ENCODE measurements around the gene NDUFS3.
A peak's percentile ranks its signal among the peaks of the same experiment; 100 is the strongest.
"Not testable (repeated sequence)": the region's sequence is repeated elsewhere in the genome, so short reads cannot be mapped to it uniquely, and the experiment has no call there.

The NDUFS3 gene

GRCh38 chr11:47560426-47560825, 18.4 kb upstream of the NDUFS3 start:
- no peak for DNase-seq (ENCODE audit: low read depth in 2 of 2)

- not testable (repeated sequence) for DNase-seq (ENCODE audit: low read depth in 2 of 2)
Measured at GRCh38 chr11:47562393-47562792, 16.5 kb upstream of the NDUFS3 start.

- DNase-seq (ENCODE audit: low read depth in 2 of 2) = not testable (repeated sequence)
Measured at GRCh38 chr11:47564366-47564765, 14.5 kb upstream of the NDUFS3 start.

DNA sequence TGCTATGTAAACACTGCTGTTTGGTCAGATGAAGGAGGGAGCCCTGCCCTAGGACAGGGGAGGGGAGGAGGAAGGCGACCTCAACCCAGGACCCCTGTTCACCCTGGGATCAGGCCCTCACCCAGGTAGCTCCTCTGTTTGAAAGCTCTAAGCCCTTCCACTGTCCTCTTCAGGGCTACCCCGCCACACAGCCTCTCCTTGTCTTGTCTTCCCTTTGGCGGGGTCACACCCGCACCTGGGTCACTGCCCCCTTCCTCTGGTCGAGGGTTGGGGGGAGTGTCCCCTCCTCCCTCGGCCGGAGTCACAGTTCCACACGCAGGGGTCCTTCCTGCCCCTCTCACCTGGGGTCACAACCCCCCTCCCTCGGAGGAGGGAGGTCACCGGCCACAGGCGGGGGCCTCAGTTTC, 13.9 kb upstream of the NDUFS3 start:
- no peak for DNase-seq (ENCODE audit: low read depth in 2 of 2)

DNA sequence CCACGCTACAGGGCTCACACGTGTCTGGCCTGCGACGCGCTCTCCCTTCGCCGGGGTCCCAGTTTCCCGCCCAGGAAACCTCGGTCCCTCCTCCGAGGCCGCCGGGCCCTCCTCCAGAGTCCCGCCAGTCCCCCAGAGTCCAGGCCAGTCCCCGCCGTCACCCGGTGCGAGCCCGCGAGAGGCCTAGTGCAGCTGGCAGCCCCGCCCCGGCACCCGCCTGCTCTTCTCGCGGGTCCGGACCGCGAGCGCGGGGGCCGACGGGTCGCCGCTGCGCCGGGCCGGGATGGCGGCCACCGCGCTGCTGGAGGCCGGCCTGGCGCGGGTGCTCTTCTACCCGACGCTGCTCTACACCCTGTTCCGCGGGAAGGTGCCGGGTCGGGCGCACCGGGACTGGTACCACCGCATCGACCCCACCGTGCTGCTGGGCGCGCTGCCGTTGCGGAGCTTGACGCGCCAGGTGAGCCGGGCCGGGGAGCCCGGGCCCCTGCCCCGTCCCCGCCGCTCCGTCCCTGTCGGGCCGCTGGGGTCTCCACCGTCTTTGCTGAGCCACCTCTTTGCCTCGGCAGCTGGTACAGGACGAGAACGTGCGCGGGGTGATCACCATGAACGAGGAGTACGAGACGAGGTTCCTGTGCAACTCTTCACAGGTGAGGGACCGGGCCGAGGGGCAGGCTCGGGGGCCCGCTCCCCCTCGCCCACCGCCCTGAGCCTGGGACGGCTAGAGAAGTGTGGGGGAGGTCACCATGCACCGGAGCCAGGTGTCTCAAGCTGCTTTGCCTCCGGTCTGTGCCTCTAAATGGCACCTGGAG, 13.3 kb upstream of the NDUFS3 start, which contains the start of gene PTPMT1:
PTPMT1 (plus strand) TSS at position 260 of the 809 bp plus-strand sequence; CDS start at position 284, 24 bp downstream.
- peak in 1 of 2 donors; percentile 59 for DNase-seq (ENCODE audit: low read depth in 2 of 2)

GRCh38 chr11:47566149-47566698, 12.7 kb upstream of the NDUFS3 start:
- DNase-seq (ENCODE audit: low read depth in 2 of 2) = peak in 1 of 2 donors; percentile 7

DNA sequence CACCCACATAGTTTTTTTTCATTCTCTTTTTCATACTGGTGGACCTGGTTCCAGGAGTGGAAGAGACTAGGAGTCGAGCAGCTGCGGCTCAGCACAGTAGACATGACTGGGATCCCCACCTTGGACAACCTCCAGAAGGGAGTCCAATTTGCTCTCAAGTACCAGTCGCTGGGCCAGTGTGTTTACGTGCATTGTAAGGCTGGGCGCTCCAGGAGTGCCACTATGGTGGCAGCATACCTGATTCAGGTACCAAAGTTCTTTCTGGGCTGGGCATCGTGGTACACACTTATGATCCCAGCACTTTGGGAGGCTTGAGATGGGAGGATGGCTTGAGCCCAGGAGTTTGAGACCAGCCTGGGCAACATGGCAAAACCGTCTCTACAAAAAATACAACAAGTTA, 9.2 kb upstream of the NDUFS3 start:
- no peak for DNase-seq (ENCODE audit: low read depth in 2 of 2)

GRCh38 chr11:47570651-47571356, 8.1 kb upstream of the NDUFS3 start:
- DNase-seq (ENCODE audit: low read depth in 2 of 2) = no peak

DNA sequence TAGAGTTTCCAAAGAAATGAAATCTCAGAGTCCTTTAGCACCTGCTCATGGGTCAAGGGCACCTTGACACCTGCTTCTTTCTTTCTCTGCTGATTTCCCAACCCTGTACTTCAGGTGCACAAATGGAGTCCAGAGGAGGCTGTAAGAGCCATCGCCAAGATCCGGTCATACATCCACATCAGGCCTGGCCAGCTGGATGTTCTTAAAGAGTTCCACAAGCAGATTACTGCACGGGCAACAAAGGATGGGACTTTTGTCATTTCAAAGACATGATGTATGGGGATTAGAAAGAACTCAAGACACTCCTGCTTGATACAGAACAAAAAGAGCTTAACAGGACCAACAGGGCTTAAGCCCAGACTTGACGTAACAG, 7.5 kb upstream of the NDUFS3 start:
- no peak for DNase-seq (ENCODE audit: low read depth in 2 of 2)

DNA sequence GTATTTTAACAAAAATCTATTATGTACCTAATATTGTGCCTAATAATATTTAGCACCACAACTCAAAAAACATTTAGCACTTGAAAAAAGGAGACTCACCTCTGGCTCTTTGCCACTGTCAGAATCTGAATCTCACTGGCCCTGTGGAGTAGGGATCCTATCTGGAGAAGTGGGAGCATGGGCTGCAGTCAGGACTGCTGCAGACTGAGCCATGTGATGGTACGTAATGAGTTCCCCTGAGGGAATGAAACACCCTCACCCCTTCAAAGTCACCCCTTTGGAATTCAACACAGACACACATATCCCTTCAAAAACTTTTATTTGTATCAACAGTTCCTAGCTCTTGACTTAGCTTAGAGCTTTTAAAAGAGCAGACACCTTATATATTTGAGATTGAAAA, 7.0 kb upstream of the NDUFS3 start:
- DNase-seq (ENCODE audit: low read depth in 2 of 2) = no peak

GRCh38 chr11:47572715-47573255, 6.1 kb upstream of the NDUFS3 start:
- no peak for DNase-seq (ENCODE audit: low read depth in 2 of 2)

DNA sequence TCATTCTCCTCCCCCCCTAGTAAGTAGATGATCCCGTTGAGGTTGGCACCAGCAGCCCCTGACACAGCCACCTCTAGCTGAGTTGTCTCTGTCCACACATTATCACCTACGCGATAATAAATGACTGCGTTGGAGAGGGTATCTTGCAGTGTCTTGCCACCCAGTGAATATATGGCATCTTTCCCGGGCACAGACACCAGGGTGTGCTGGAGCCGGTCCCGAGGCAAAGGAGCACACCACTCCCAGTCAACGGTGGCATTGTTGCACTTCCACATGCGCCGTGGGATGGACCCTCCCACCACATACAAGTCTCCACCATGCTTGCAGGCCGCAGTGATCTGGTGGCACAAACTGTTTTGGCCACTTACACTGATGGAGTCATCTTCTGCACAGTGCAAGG, 5.6 kb upstream of the NDUFS3 start:
- DNase-seq (ENCODE audit: low read depth in 2 of 2) = no peak

DNA sequence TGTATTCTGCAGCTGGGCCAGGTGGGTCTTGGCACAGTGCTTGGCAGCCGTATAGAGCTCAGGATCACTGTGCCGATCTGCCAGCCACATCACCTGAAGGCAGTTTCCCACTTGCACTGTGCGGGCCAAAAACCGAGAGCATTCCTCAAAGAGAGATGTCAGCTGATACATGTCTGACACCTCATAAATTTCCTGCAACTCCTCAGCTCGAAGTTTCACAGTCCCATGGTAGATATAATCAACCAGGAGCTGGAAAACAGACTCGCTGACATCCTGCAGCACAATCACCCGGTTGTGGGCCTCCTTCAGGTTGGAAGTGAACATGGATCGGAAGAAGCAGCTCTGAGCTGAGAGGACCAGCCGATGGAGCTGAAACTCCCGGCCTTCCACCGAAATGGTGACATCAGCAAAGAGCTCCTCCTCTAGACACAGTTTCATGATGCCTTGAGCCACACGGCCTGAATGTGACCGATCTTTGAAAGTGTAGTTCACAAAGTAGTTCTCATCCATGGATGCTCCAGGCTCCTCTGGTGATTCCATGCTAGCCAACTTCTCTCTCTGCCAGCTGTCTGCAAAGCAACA, 1.3 kb upstream of the NDUFS3 start:
- DNase-seq (ENCODE audit: low read depth in 2 of 2) = no peak

- DNase-seq (ENCODE audit: low read depth in 2 of 2) = no peak
Measured at GRCh38 chr11:47583844-47584243, 5.0 kb downstream of the NDUFS3 start.

DNA sequence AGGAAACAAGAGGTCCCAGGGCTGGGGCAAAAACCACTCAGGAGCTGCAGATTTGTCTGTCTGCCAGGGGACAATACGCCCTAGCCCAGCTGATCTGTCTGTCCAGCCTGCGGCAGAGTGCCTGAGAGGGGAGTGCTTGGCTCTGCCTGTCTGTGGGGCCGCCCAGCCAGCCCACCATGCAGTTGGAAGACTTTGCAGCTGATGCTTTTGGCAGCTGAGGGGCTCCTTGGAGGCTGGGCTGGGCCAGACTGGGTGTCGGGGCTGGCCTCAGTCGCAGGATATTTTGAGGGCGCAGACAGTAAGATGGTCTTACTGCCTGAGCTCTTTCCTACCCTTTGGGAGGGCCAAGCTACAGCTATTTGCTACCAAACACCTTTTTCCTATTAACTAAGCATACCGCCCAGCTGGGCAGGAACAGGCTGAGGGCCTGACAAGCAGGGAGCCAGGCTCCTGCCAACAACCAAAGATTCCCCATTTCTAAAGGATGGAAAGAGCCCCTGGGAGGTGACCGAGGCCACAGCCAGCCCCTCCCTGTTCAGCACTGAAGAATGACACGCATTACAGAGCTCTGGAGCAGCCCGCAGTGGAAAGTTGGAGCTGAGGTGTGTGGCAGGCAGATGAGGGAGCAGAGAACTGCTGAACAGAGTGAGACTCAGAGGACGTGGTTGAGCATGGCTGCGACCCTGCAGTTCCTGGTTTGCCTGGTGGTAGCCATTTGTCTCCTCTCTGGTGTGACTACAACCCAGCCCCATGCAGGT, 7.4 kb downstream of the NDUFS3 start, which contains the start of gene FAM180B:
FAM180B (plus strand) TSS at position 581 of the 758 bp plus-strand sequence; CDS start at position 672, 91 bp downstream.
- DNase-seq (ENCODE audit: low read depth in 2 of 2) = no peak

- no peak for DNase-seq (ENCODE audit: low read depth in 2 of 2)
Measured at GRCh38 chr11:47587039-47587716, 8.3 kb downstream of the NDUFS3 start.

- no peak for DNase-seq (ENCODE audit: low read depth in 2 of 2)
Measured at GRCh38 chr11:47587723-47588326, 9.0 kb downstream of the NDUFS3 start.

DNA sequence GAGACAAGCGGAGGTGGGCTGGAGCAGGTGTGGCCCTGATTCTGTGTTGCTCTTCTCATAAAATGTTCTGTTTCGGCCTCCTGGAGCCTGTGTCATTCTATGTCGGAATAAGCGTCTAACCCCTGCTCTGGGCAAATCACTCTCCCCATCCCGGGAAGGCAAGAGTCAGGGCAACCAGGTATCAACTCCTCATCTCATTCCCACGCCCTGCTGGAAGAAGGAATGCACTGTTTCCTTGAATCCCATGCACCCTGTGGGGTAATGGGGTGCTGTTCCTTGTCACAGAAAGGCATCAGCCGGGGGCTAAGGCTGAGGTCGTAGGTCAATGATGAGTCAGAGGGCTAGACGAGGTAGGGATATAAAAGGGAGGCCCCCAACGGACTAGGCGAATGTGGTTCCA, 10.2 kb downstream of the NDUFS3 start:
- no peak for DNase-seq (ENCODE audit: low read depth in 2 of 2)

GRCh38 chr11:47589584-47589976, 10.7 kb downstream of the NDUFS3 start:
- DNase-seq (ENCODE audit: low read depth in 2 of 2) = no peak
